ENCODE data around the gene LITAF.

LITAF gene

DNA sequence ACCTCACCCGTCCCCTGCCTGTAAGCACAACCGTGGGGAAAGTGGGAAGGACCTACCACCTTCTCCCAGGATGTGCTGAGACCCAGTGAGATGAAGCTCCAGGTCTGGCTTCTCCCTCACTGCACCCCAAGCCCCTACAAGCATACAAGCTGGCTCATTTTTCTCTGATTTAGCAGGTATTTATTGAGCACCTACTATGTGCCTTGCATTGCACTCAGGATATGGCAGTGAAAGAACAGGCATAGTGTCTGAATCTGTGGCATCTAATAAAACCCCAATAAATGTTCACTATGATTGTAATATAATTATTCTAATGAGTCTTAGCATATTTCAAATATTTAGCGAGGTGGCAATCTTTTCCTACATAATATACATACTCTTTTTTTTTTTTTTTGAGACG is 84.5 kb downstream of the LITAF start:
- no peak overlapping the region for H2AFZ ChIP-seq (ENCODE audit: low read depth, low read length)
- no peaks in the 10 kb centered on the region for H3K36me3 ChIP-seq (ENCODE audit: insufficient read depth, low read length)
- H3K4me3 ChIP-seq (ENCODE audit: low read depth in 1 of 2, low read length in 2 of 2), result no peak overlapping the region
- H3K4me1 ChIP-seq (ENCODE audit: insufficient read depth, low read length), result peaks cover 5% of the 10 kb centered on the region
- ATAC-seq (ENCODE audit: insufficient read depth, low read depth), result no peak
- no peak overlapping the region for H3K27ac ChIP-seq (ENCODE audit: low read length)
- no peak for DNase-seq
- no peaks in the 10 kb centered on the region for H3K79me2 ChIP-seq (ENCODE audit: insufficient read depth, low read length)
- H3K27me3 ChIP-seq (ENCODE audit: insufficient read depth, low read length, poor library complexity), result no peaks in the 10 kb centered on the region
- no peaks in the 10 kb centered on the region for H4K20me1 ChIP-seq (ENCODE audit: insufficient read depth, low read length)
- H3K9ac ChIP-seq (ENCODE audit: low read depth, low read length), result no peak overlapping the region
- no peak overlapping the region for H3K4me2 ChIP-seq (ENCODE audit: insufficient read depth, low read length)
- TF ChIP-seq EZH2 (IDR thresholded peaks at IDR 0.05; ENCODE audit: borderline replicate concordance, low read depth, low read length, severe bottlenecking), result no peak
- TF ChIP-seq, protein P1, sequence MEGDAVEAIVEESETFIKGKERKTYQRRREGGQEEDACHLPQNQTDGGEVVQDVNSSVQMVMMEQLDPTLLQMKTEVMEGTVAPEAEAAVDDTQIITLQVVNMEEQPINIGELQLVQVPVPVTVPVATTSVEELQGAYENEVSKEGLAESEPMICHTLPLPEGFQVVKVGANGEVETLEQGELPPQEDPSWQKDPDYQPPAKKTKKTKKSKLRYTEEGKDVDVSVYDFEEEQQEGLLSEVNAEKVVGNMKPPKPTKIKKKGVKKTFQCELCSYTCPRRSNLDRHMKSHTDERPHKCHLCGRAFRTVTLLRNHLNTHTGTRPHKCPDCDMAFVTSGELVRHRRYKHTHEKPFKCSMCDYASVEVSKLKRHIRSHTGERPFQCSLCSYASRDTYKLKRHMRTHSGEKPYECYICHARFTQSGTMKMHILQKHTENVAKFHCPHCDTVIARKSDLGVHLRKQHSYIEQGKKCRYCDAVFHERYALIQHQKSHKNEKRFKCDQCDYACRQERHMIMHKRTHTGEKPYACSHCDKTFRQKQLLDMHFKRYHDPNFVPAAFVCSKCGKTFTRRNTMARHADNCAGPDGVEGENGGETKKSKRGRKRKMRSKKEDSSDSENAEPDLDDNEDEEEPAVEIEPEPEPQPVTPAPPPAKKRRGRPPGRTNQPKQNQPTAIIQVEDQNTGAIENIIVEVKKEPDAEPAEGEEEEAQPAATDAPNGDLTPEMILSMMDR (IDR thresholded peaks at IDR 0.05; ENCODE audit: borderline replicate concordance, extremely low read depth, low read length, poor library complexity, severe bottlenecking), result no peak
- H3K9me3 ChIP-seq (ENCODE audit: insufficient read depth, low read length, severe bottlenecking), result no peaks in the 10 kb centered on the region

DNA sequence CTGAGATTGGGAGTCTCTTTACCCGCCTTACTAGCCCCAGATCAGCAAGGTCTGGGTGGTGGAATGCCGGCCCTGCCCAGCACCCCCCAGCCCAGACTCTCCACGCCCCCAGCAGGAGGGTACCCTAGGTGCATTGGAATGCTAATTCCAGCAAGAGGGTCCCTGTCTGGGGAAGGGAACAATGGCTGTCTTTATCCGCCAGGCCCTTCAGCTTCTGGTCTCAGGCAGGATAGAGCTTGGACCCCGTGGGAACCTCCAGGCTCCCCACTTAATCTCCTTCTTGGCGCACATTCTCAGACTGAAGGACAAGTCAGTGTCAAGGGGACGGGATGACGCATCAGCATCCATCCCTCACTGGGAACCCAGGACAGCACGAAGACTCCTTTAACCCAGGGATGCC is 85.1 kb downstream of the LITAF start:
- no peaks in the 10 kb centered on the region for H3K27me3 ChIP-seq (ENCODE audit: insufficient read depth, low read length, poor library complexity)
- H3K9ac ChIP-seq (ENCODE audit: low read depth, low read length), result no peak overlapping the region
- no peaks in the 10 kb centered on the region for H3K79me2 ChIP-seq (ENCODE audit: insufficient read depth, low read length)
- peaks cover 12% of the 10 kb centered on the region for H3K4me1 ChIP-seq (ENCODE audit: insufficient read depth, low read length)
- no peak for ATAC-seq (ENCODE audit: insufficient read depth, low read depth)
- no peaks in the 10 kb centered on the region for H4K20me1 ChIP-seq (ENCODE audit: insufficient read depth, low read length)
- no peak for DNase-seq
- H3K9me3 ChIP-seq (ENCODE audit: insufficient read depth, low read length, severe bottlenecking), result no peaks in the 10 kb centered on the region
- no peak overlapping the region for H3K4me3 ChIP-seq (ENCODE audit: low read depth in 1 of 2, low read length in 2 of 2)
- H3K36me3 ChIP-seq (ENCODE audit: insufficient read depth, low read length), result no peaks in the 10 kb centered on the region
- no peak overlapping the region for H3K4me2 ChIP-seq (ENCODE audit: insufficient read depth, low read length)
- H2AFZ ChIP-seq (ENCODE audit: low read depth, low read length), result no peak overlapping the region
- no peak overlapping the region for H3K27ac ChIP-seq (ENCODE audit: low read length)
- TF ChIP-seq, protein P1 (IDR thresholded peaks at IDR 0.05; ENCODE audit: borderline replicate concordance, extremely low read depth, low read length, poor library complexity, severe bottlenecking), result no peak
- no peak for TF ChIP-seq EZH2 (IDR thresholded peaks at IDR 0.05; ENCODE audit: borderline replicate concordance, low read depth, low read length, severe bottlenecking)

DNA sequence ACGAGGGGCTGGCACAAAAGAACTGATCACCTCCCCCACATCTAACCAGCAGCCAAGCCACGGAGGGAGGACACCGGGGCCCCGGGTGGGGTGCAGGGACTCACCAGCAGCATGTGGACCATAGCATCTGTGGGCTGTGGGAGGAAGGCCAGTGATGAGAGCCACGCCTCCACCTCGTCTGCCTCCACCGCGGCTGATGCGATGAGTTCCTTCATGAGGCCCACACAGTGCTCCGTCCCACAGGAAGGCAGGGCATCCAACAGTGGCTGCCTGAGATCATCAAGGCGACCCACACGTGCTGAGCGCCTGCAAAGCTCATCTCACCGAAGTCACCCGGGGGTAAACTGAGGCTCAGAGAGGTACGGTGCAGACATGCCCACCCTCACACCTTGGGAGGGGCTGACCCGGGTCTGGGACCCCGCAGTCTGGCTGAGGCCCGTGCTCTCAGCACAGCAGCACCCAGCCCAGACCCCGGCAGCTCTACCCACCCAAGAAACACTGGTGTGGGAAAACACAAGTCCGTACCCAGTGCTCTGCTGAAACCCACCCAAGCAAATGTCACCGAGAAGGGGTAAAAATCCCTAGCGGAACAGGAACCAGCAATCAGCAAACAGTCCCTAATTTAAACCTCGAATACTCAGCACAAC is 85.9 kb downstream of the LITAF start:
- TF ChIP-seq EZH2 (IDR thresholded peaks at IDR 0.05; ENCODE audit: borderline replicate concordance, low read depth, low read length, severe bottlenecking), result no peak
- TF ChIP-seq, protein P1 (IDR thresholded peaks at IDR 0.05; ENCODE audit: borderline replicate concordance, extremely low read depth, low read length, poor library complexity, severe bottlenecking), result no peak
- H3K9me3 ChIP-seq (ENCODE audit: insufficient read depth, low read length, severe bottlenecking), result no peaks in the 10 kb centered on the region

More for the DNA sequence above, 85.9 kb downstream of the LITAF start:
- Histone ChIP-seq H3K27me3 (ENCODE audit: insufficient read depth, low read length, poor library complexity) (no peaks in the 10 kb centered on the region), H4K20me1 (ENCODE audit: insufficient read depth, low read length) (no peaks in the 10 kb centered on the region; the same call in 1 of the 2 replicates), H3K4me2 (ENCODE audit: insufficient read depth, low read length) (no peak overlapping the region), H3K27ac (ENCODE audit: low read length) (no peak overlapping the region), H3K79me2 (ENCODE audit: insufficient read depth, low read length) (no peaks in the 10 kb centered on the region), H2AFZ (ENCODE audit: low read depth, low read length) (no peak overlapping the region), H3K4me1 (ENCODE audit: insufficient read depth, low read length) (peaks cover 16% of the 10 kb centered on the region), H3K4me3 (ENCODE audit: low read depth in 1 of 2, low read length in 2 of 2) (no peak overlapping the region), H3K9ac (ENCODE audit: low read depth, low read length) (no peak overlapping the region), H3K36me3 (ENCODE audit: insufficient read depth, low read length) (no peaks in the 10 kb centered on the region)
- no peak for DNase-seq
- no peak for ATAC-seq (ENCODE audit: insufficient read depth, low read depth)

All from DND-41 (cell line).